DOHH2 (cell line): ENCODE results near the gene PTPN12.
A peak's percentile ranks its signal among the peaks of the same experiment; 100 is the strongest.

Experiments
- H3F3A ChIP-seq: fragments of 200-600 bp; sonication (generic), shearing (Covaris generic); 2 replicates; pipeline ENCODE4 v1.6.0; 2016; ENCODE audit warnings: antibody characterized with exemption, mild to moderate bottlenecking; ENCODE audit not compliant: control insufficient read depth, insufficient read depth
- H3K27ac ChIP-seq: fragments of 200-600 bp; sonication (generic); 2 replicates; pipeline ENCODE4 v1.5.1; 2014; ENCODE audit warnings: low read depth, mild to moderate bottlenecking, low read length, moderate library complexity
- H3K27me3 ChIP-seq: fragments of 200-600 bp; sonication (generic); 2 replicates; pipeline ENCODE4 v1.6.1; 2014; ENCODE audit warnings: mild to moderate bottlenecking, low read length, mixed read lengths; ENCODE audit not compliant: control insufficient read depth
- H3K36me3 ChIP-seq: fragments of 200-600 bp; sonication (generic); 2 replicates; pipeline ENCODE4 v1.6.1; 2014; ENCODE audit warnings: mild to moderate bottlenecking, low read length, moderate library complexity, mixed read lengths; ENCODE audit not compliant: control insufficient read depth
- H3K4me1 ChIP-seq: fragments of 200-600 bp; sonication (generic); 2 replicates; pipeline ENCODE4 v1.6.1; 2014; ENCODE audit warnings: mild to moderate bottlenecking, low read length, mixed read lengths; ENCODE audit not compliant: control insufficient read depth
- H3K4me2 ChIP-seq: fragments of 200-600 bp; sonication (generic); 2 replicates; pipeline ENCODE4 v1.6.0; 2014; ENCODE audit warnings: mild to moderate bottlenecking, low read length, moderate library complexity
- H3K4me3 ChIP-seq: fragments of 200-600 bp; sonication (generic); 2 replicates; pipeline ENCODE4 v1.5.1; 2014; ENCODE audit warnings: mild to moderate bottlenecking, low read length, mixed read lengths
- H3K79me2 ChIP-seq: fragments of 200-600 bp; sonication (generic); 2 replicates; pipeline ENCODE4 v1.6.1; 2014; ENCODE audit warnings: mild to moderate bottlenecking, low read length, mixed read lengths; ENCODE audit not compliant: control insufficient read depth
- H3K9me2 ChIP-seq: fragments of 200-600 bp; sonication (generic); replicated peaks from 2 replicates; pipeline ENCODE4 v1.6.1; 2014; ENCODE audit warnings: mild to moderate bottlenecking, low read length, mixed read lengths; ENCODE audit not compliant: control insufficient read depth
- H3K9me3 ChIP-seq: fragments of 200-600 bp; sonication (generic); 2 replicates; pipeline ENCODE4 v1.6.1; 2014; ENCODE audit warnings: antibody characterized with exemption, low read length, mixed read lengths; ENCODE audit not compliant: control insufficient read depth, insufficient read depth
- H4K20me1 ChIP-seq: fragments of 200-600 bp; sonication (generic); 2 replicates; pipeline ENCODE4 v1.6.0; 2014; ENCODE audit warnings: low read depth, mild to moderate bottlenecking, antibody characterized with exemption, low read length, moderate library complexity; ENCODE audit not compliant: control insufficient read depth, insufficient read depth
- CTCF ChIP-seq: fragments of 200-600 bp; sonication (generic); IDR thresholded peaks from one replicate; pipeline ENCODE4 v1.5.1; 2014; ENCODE audit warnings: antibody characterized with exemption, mild to moderate bottlenecking, low read depth, low read length; ENCODE audit not compliant: poor library complexity, severe bottlenecking
- EZH2phosphoT487 ChIP-seq: fragments of 200-600 bp; sonication (generic); IDR thresholded peaks from 2 replicates; pipeline ENCODE4 v1.6.1; 2017; ENCODE audit warnings: borderline replicate concordance, mild to moderate bottlenecking, antibody characterized with exemption, low read length, moderate library complexity, mixed read lengths

PTPN12 gene

GRCh38 chr7:77655356-77655755, 118.3 kb downstream of the PTPN12 start:
- Histone ChIP-seq H3K4me1 (no peaks in the 10 kb centered on the region), H3K9me3 (no peaks in the 10 kb centered on the region), H3K4me3 (no peak overlapping the region), H4K20me1 (no peaks in the 10 kb centered on the region), H3K9me2 (no peaks in the 10 kb centered on the region), H3K27ac (no peak overlapping the region), H3K36me3 (no peaks in the 10 kb centered on the region), H3F3A (0 out of 2 replicates have a peak, but pooled peaks cover 3% of the 10 kb centered on the region), H3K79me2 (no peaks in the 10 kb centered on the region), H3K27me3 (no peaks in the 10 kb centered on the region), H3K4me2 (no peak overlapping the region)
- TF ChIP-seq CTCF (no peak), EZH2phosphoT487 (no peak)

DNA sequence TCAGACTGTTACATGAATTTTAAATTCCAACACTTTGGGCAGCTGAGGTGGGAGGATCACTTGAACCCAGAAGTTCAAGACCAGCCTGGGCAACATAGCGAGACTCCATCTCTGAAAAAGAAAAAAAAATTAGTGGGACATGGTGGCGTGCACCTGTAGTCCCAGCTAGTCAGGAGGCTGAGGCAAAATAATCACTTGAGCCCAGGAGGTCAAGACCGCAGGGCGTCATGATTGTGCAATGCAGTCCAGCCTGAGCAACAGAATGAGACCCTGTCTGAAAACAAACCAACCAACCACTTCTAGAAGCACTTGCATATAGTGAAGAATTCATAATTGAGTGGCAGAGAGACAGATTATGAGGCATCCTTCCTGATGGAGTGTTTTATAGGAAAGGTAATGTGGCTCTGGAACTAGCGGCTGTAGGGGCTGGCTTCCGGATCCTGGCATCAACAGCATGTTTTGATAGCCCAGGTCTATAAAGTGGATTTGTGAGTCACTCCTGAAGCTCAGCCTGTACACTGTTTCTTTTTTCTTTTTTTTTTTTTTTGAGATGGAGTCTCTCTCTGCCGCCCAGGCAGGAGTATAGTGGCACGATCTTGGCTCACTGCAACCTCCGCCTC, 118.9 kb downstream of the PTPN12 start:
- Histone ChIP-seq H3K4me3 (no peak overlapping the region), H3K27ac (no peak overlapping the region), H3K36me3 (no peaks in the 10 kb centered on the region), H4K20me1 (no peaks in the 10 kb centered on the region), H3K79me2 (no peaks in the 10 kb centered on the region), H3K9me2 (no peaks in the 10 kb centered on the region), H3K9me3 (no peaks in the 10 kb centered on the region), H3K4me2 (no peak overlapping the region), H3F3A (0 out of 2 replicates have a peak, but pooled peaks cover 3% of the 10 kb centered on the region), H3K4me1 (no peaks in the 10 kb centered on the region), H3K27me3 (no peaks in the 10 kb centered on the region)
- TF ChIP-seq EZH2phosphoT487 (no peak), CTCF (no peak)

- Histone ChIP-seq H3K9me2 (no peaks in the 10 kb centered on the region), H3K36me3 (no peaks in the 10 kb centered on the region), H3K9me3 (no peaks in the 10 kb centered on the region), H4K20me1 (no peaks in the 10 kb centered on the region), H3K27me3 (no peaks in the 10 kb centered on the region), H3F3A (no peaks in the 10 kb centered on the region), H3K4me3 (no peak overlapping the region), H3K79me2 (no peaks in the 10 kb centered on the region), H3K4me1 (no peaks in the 10 kb centered on the region), H3K27ac (no peak overlapping the region), H3K4me2 (no peak overlapping the region)
- TF ChIP-seq CTCF (peak; percentile 82), EZH2phosphoT487 (no peak)
Observed at GRCh38 chr7:77657427-77658224, 120.5 kb downstream of the PTPN12 start.
